Transverse colon (tissue), 4 donors: ENCODE data around the gene GDE1.

Source experiments
- POLR2A ChIP-seq: fragments of 450-650 bp; IDR thresholded peaks from one replicate; pipeline ENCODE4 v1.6.1; 2016; ENCODE audit warnings: antibody characterized with exemption, mild to moderate bottlenecking, moderate library complexity
- POLR2AphosphoS5 ChIP-seq, 3 donors: sonication (generic); formaldehyde crosslinking; IDR thresholded peaks; one replicate each; pipeline ENCODE4 v1.6.1; 2016; ENCODE audit warnings: antibody characterized with exemption in 3 of 3
- TF ChIP-seq, protein P1 (sequence below), 5 experiments: fragments of 200-600 bp in 3 of 5; fragments of 450-650 bp in 2 of 5; sonication (generic) in 3 of 5; IDR thresholded peaks; 1 replicate in 2 of 5; 2 replicates in 3 of 5; pipeline ENCODE4 v1.5.1; 2016 to 2017; ENCODE audit warnings: antibody characterized with exemption in 5 of 5, inconsistent platforms in 3 of 5, mild to moderate bottlenecking in 2 of 5, moderate library complexity in 1 of 5

DNA sequence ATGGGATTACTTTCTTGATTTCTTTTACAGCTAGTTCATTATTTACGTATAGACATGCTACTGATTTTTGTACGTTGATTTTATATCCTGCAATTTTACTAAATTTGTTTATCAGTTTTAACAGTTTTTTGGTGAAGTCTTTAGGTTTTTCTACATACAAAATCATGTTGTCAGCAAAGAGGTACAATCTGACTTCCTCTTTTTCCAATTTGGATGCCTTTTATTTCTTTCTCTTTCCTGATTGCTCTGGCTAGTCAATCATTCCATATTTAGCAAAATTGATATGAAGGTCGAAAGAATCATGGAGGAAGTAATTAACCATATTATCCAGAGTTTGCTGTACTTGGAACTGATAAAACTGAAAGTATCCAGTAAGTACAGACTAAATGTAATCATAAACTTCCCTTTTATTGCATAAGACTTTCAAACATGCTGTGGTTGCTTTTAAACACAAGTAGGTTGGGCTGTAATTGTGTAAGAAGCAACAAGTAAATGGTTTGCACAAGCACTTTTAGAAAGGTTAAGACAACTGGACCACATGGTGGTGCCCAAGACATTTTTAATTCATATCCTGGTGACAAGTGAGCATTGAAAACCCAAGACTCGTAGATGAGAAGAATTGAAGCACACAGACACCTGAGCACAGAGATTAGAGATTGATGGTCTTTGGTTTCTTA lies 8.4 kb downstream of the GDE1 start:
- TF ChIP-seq, protein P1, sequence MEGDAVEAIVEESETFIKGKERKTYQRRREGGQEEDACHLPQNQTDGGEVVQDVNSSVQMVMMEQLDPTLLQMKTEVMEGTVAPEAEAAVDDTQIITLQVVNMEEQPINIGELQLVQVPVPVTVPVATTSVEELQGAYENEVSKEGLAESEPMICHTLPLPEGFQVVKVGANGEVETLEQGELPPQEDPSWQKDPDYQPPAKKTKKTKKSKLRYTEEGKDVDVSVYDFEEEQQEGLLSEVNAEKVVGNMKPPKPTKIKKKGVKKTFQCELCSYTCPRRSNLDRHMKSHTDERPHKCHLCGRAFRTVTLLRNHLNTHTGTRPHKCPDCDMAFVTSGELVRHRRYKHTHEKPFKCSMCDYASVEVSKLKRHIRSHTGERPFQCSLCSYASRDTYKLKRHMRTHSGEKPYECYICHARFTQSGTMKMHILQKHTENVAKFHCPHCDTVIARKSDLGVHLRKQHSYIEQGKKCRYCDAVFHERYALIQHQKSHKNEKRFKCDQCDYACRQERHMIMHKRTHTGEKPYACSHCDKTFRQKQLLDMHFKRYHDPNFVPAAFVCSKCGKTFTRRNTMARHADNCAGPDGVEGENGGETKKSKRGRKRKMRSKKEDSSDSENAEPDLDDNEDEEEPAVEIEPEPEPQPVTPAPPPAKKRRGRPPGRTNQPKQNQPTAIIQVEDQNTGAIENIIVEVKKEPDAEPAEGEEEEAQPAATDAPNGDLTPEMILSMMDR (IDR thresholded peaks at IDR 0.05): no peak
- TF ChIP-seq POLR2A (no peak), POLR2AphosphoS5 (IDR thresholded peaks at IDR 0.05) (peak in 1 of 3 donors; percentile 68)
